K562 (cell line): Measurements from ENCODE around the gene GYPC. TPM values are rescaled to one million over a fixed set of nuclear protein-coding genes. Genes with fewer than 3 reads are reported as not detected.

Source experiments
- BRD9 ChIP-seq: fragments of 450-650 bp; IDR thresholded peaks from 2 replicates; pipeline ENCODE4 v1.6.1; 2018; ENCODE audit warnings: low read depth; ENCODE audit not compliant: partially characterized antibody
- CBX5 ChIP-seq: IDR thresholded peaks from 2 replicates; pipeline ENCODE4 v1.6.1; 2014; ENCODE audit warnings: low read depth, borderline replicate concordance
- CREM ChIP-seq: IDR thresholded peaks from 2 replicates; pipeline ENCODE4 v1.6.1; 2014; ENCODE audit warnings: antibody characterized with exemption, low read depth
- E2F6 ChIP-seq, 2 experiments: IDR thresholded peaks; 2 replicates each; pipeline ENCODE4 v1.6.1; 2011; ENCODE audit warnings: borderline replicate concordance in 1 of 2, control low read depth in 1 of 2, low read depth in 1 of 2, low read length in 1 of 2, mild to moderate bottlenecking in 1 of 2, mixed read lengths in 1 of 2, moderate library complexity in 1 of 2; ENCODE audit not compliant: insufficient read depth in 1 of 2, insufficient read length in 1 of 2, poor library complexity in 1 of 2, severe bottlenecking in 1 of 2; ENCODE audit errors: extremely low read depth in 1 of 2
- ELK1 ChIP-seq: sonication (generic); formaldehyde crosslinking; IDR thresholded peaks from 2 replicates; pipeline ENCODE4 v1.8.1; 2022; ENCODE audit warnings: missing genetic modification reagents
- FOSL1 ChIP-seq: fragments of 200-800 bp; sonication (Bioruptor generic); conservative IDR thresholded peaks from 2 replicates; pipeline ENCODE4 v1.6.1; 2016; ENCODE audit warnings: missing genetic modification characterization, missing compliant biosample characterization
- FOXP4 ChIP-seq: sonication (generic); formaldehyde crosslinking; IDR thresholded peaks from 2 replicates; pipeline ENCODE4 v1.8.0; 2022; ENCODE audit warnings: mild to moderate bottlenecking, missing genetic modification reagents, borderline replicate concordance
- HNRNPLL ChIP-seq: fragments of 200-400 bp; formaldehyde crosslinking; IDR thresholded peaks from 2 replicates; pipeline ENCODE4 v1.6.1; 2017; ENCODE audit warnings: low read length, low read depth, mild to moderate bottlenecking; ENCODE audit not compliant: poor library complexity, severe bottlenecking
- ID3 ChIP-seq, 2 experiments: fragments of 250-450 bp in 1 of 2; fragments of 450-650 bp in 1 of 2; sonication (Bioruptor Pico) in 1 of 2; IDR thresholded peaks; 2 replicates each; pipeline versions ENCODE4 v1.6.1 to v1.8.0; 2016 to 2021; ENCODE audit warnings: mild to moderate bottlenecking in 2 of 2, moderate library complexity in 2 of 2, missing compliant biosample characterization in 1 of 2, missing genetic modification characterization in 1 of 2
- JUND ChIP-seq, 2 experiments: IDR thresholded peaks; 2 replicates in 1 of 2; 3 replicates in 1 of 2; pipeline ENCODE4 v1.6.1; 2011; ENCODE audit warnings: borderline replicate concordance in 2 of 2, low read depth in 2 of 2, low read length in 2 of 2, improper control_type of control experiment in 1 of 2, missing biosample characterization in 1 of 2, missing genetic modification characterization in 1 of 2, missing genetic modification reagents in 1 of 2
- MLLT1 ChIP-seq, 2 experiments: fragments of 450-650 bp; IDR thresholded peaks; 2 replicates each; pipeline ENCODE4 v1.6.1; 2016
- NFRKB ChIP-seq: fragments of 450-650 bp; IDR thresholded peaks from 2 replicates; pipeline ENCODE4 v1.6.1; 2016; ENCODE audit warnings: low read depth
- NONO ChIP-seq, 2 experiments: fragments of 200-400 bp in 1 of 2; fragments of 450-650 bp in 1 of 2; formaldehyde crosslinking in 1 of 2; IDR thresholded peaks; 2 replicates each; pipeline ENCODE4 v1.6.1; 2017; ENCODE audit warnings: low read depth in 2 of 2, mild to moderate bottlenecking in 2 of 2, moderate library complexity in 2 of 2, low read length in 1 of 2
- POLR2A ChIP-seq: fragments of 450-650 bp; conservative IDR thresholded peaks from 2 replicates; pipeline ENCODE4 v1.6.1; 2016
- PYGO2 ChIP-seq: fragments of 450-650 bp; IDR thresholded peaks from 2 replicates; pipeline ENCODE4 v1.6.1; 2016; ENCODE audit warnings: mild to moderate bottlenecking, missing genetic modification characterization, moderate library complexity, missing compliant biosample characterization
- SMAD2 ChIP-seq: fragments of 150-350 bp; IDR thresholded peaks from 2 replicates; pipeline ENCODE4 v1.6.1; 2014; ENCODE audit warnings: low read depth, mild to moderate bottlenecking, low read length
- SMAD3 ChIP-seq: fragments of 450-650 bp; formaldehyde crosslinking; conservative IDR thresholded peaks from 2 replicates; pipeline ENCODE4 v1.4.0; 2020; ENCODE audit warnings: mild to moderate bottlenecking
- SP1 ChIP-seq: sonication (generic); formaldehyde crosslinking; IDR thresholded peaks from 2 replicates; pipeline ENCODE4 v1.8.1; 2022; ENCODE audit warnings: mild to moderate bottlenecking, missing genetic modification reagents
- WHSC1 ChIP-seq: IDR thresholded peaks from one replicate; pipeline ENCODE4 v1.6.1; 2012; ENCODE audit warnings: low read length, control low read depth, inconsistent platforms
- ZBED1 ChIP-seq: IDR thresholded peaks from 2 replicates; pipeline ENCODE4 v1.6.1; 2014
- polyA plus RNA-seq, 8 experiments: library from polyadenylated mRNA; depleted of rRNA in 4 of 8; stranded (reverse) in 5 of 8; unstranded in 3 of 8; fragments of >200 nt; fragmentation: Nextera tagmentation in 2 of 8; fragmentation: Illumina TruSeq in 1 of 8; extraction: Ambion mirVana in 2 of 8; extraction: Trizol in 1 of 8; gene quantifications; 2 replicates each; pipeline versions ENCODE4 v1.2.1 to v1.2.3, GENCODE V29; 2011 to 2014; ENCODE audit warnings: inconsistent platforms in 1 of 8, missing spikeins in 1 of 8
- total RNA-seq, 7 experiments: library from RNA; depleted of rRNA in 6 of 7; stranded (reverse); fragments of >200 nt in 6 of 7; fragmentation: Illumina TruSeq in 2 of 7; extraction: Trizol in 2 of 7; gene quantifications; 2 replicates each; pipeline versions ENCODE4 v1.2.1 to v1.2.3, GENCODE V29; 2011 to 2021; ENCODE audit warnings: low replicate concordance in 1 of 7

Gene GYPC
- total and polyA plus RNA-seq, 9 of the 15 experiments (the other 6 are each of a cell fraction or from before 2014, with no cell fraction given) = 50.6 to 282 (median 194) TPM

GRCh38 chr2:126644630-126645191 lies 11.2 kb upstream of the GYPC start (continued):
- 0 out of 4 replicates have a peak, but pooled peaks of 1 of the 2 experiments have one; percentile 33 for TF ChIP-seq MLLT1 (IDR thresholded peaks at IDR 0.05)
- no peak for TF ChIP-seq ELK1 (CRISPR knock-in tag)
- TF ChIP-seq FOXP4 (CRISPR knock-in tag) = no peak
- peak; percentile 48; the same call in 1 of the 2 replicates for TF ChIP-seq JUND (IDR thresholded peaks at IDR 0.05; ENCODE audit: borderline replicate concordance, low read depth, low read length)
- TF ChIP-seq JUND (tag; IDR thresholded peaks at IDR 0.05; ENCODE audit: borderline replicate concordance, low read depth, low read length) = no peak; the same call in 2 of the 3 replicates
- TF ChIP-seq ID3 (CRISPR knock-in tag; IDR thresholded peaks at IDR 0.05) = no peak
- no peak for TF ChIP-seq ID3 (tag; IDR thresholded peaks at IDR 0.05)
- TF ChIP-seq CREM = no peak
- no peak for TF ChIP-seq BRD9
- TF ChIP-seq HNRNPLL = no peak
- peak; percentile 78 for TF ChIP-seq NFRKB
- no peak for TF ChIP-seq CBX5
- TF ChIP-seq ZBED1 = no peak
- TF ChIP-seq E2F6 (IDR thresholded peaks at IDR 0.05; ENCODE audit: borderline replicate concordance in 1 of 2, extremely low read depth in 1 of 2, insufficient read depth in 1 of 2, insufficient read length in 1 of 2, low read depth in 1 of 2, low read length in 1 of 2, poor library complexity in 1 of 2, severe bottlenecking in 1 of 2) = no peak
- TF ChIP-seq POLR2A = 0 out of 2 replicates have a peak, but pooled peaks have one; percentile 37
- peak; percentile 28; the same call in 1 of the 2 replicates for TF ChIP-seq SP1 (CRISPR knock-in tag)
- TF ChIP-seq SMAD3 (CRISPR knock-in tag) = 0 out of 2 replicates have a peak, but pooled peaks have one; percentile 2
- TF ChIP-seq WHSC1 = no peak
- TF ChIP-seq SMAD2 = no peak
- no peak for TF ChIP-seq PYGO2 (tag)
- TF ChIP-seq NONO (IDR thresholded peaks at IDR 0.05; ENCODE audit: low read depth in 2 of 2, low read length in 1 of 2) = no peak
- TF ChIP-seq FOSL1 = peak; percentile 51
